GM18907 (cell line): ENCODE measurements around the gene RAP1A.
"Not testable (repeated sequence)": the region's sequence is repeated elsewhere in the genome, so short reads cannot be mapped to it uniquely, and the experiment has no call there.

Experiments used
- ATAC-seq: cut with Tn5 transposase; IDR thresholded peaks from one replicate; pipeline ENCODE4 v1.9.1; 2021; ENCODE audit warnings: mild to moderate bottlenecking, moderate library complexity; ENCODE audit not compliant: unreplicated experiment

The RAP1A gene

GRCh38 chr1:111597426-111597825, 22.2 kb upstream of the RAP1A start:
- no peak for ATAC-seq

GRCh38 chr1:111598544-111598943, 21.0 kb upstream of the RAP1A start:
- ATAC-seq: no peak

DNA sequence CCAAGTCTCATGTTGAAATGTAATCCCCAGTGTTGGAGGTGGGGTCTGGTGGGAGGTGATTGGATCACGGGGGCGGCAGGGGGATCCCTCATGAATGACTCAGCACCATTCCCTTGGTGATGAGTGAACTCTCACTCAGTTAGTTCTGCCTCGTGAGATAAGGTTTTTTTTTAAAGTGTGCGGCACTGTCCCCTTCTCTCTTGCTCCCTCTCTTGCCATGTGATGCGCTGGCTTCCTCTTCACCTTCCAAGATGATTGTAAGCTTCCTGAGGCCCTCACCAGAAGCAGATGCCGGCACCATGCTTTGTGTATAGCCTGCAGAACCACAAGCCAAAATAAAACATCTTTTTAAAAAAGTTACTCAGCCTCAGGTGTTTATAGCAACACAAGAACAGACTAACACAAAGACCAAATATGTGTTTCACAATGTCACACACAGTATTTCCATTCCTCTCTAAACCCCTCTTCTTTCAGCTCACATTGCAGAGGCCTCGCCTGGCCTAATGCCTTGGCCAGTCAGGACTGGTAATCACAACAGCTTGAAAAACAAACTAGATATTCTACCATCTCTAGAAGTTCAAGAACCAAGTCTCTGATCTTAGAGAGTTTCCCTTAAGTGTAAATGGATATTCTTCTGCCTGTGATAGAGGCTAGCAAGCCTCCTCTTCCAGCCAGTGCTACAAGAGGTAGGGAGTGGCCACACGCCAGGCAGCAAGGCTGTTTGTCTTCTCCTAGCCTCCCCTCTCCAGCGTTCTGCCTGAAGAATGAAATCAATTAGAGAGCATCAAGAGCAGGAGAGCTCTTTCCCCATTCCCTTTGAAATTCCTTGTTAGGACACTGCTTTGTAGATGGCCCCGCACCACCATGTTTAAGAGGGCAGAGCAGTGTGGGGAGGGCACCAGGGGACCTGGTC, 19.6 kb upstream of the RAP1A start:
- ATAC-seq: peak; percentile 6

GRCh38 chr1:111600886-111601386, 18.7 kb upstream of the RAP1A start:
- ATAC-seq: peak; percentile 71

- no peak for ATAC-seq
Observed at GRCh38 chr1:111602302-111602701, 17.3 kb upstream of the RAP1A start.

GRCh38 chr1:111602974-111603373, 16.6 kb upstream of the RAP1A start:
- ATAC-seq: no peak

- peak; percentile 30 for ATAC-seq
Observed at GRCh38 chr1:111603979-111604378, 15.6 kb upstream of the RAP1A start.

DNA sequence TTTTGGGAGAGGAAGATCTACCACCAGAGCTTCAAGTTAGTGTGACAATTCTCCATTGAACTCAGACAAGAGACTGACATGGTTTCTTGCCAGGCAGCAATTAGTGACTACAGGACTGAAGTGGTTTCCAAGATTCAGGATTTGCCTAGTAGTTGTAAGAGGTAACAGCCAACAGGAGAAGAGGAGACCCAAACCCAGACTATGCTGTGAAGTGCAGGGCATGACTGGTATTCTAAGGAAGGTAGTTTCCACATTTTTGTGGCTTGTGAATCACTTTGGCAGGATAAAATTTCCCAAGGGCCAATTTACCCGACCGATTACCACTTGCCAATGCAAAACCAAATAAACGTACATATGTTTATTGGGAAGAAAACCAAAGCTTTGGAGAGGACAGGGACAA, 14.7 kb upstream of the RAP1A start:
- ATAC-seq: no peak

DNA sequence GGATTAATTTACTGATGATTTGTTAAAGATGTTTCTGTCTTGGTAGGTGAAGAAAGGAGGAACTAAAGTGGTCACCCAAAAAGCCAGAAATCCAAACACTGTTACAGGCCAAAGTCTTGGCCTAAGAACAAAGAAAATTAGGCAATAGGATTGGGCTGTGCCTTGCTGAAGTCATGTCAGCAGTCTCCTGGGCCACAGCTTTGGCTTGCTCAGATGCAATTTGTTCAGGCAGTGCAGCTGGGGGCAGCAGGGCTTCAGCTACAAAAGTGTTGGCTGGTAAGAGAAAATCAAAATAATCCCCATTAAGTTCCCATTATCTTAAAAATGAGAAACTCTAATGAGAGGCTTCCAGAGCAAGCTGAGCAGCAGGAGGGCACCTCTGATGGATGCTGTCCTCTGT, 14.0 kb upstream of the RAP1A start:
- ATAC-seq: no peak

DNA sequence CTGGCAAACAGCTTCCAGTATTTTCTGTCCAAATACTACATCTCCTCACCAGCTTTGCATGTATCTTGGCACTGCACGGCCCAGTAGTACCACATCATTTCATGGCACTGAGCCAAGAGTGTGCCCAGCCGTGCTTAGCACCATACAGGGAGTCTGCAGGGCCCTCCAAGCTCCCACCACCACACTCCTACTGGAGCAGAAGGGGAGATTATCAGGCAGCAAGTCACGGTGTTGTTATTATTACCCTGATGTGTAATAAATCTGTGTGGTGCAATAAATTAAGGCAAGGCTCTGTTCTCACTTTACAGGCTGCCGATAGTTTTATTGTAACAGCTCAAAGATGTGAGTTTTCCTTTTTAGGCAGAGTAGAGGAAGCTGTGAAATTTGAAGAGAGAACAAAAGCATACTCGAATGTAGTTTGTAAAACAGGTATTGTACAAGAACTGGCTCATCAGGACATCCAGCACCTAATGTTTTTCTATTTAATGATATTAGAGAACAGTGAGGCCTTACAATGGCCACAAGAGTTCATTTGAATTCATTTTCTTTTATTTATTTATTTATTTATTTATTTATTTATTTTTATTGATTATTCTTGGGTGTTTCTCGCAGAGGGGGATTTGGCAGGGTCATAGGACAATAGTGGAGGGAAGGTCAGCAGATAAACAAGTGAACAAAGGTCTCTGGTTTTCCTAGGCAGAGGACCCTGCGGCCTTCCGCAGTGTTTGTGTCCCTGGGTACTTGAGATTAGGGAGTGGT, 13.0 kb upstream of the RAP1A start:
- not testable (repeated sequence) for ATAC-seq

GRCh38 chr1:111608528-111608927, 11.1 kb upstream of the RAP1A start:
- ATAC-seq: not testable (repeated sequence)

DNA sequence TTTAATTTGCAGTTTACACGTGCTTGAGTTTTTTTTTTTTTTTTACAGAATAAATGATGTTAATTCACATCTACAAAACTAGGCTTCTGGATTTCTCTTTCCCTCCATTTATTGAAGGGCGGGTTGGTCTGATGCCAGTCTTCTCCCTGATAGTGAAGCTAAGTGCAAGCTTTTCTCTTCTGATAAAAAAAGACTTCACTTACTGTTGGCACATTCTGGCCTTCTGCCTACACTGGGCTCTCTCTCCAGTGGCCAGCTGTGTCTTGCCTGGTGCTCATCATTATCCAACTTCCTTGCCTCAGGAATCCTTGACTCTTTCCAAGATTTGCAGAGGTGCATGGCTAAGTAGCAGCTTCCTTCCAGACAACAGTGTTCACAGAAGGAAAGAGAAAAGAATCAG, 7.6 kb upstream of the RAP1A start:
- ATAC-seq: no peak

DNA sequence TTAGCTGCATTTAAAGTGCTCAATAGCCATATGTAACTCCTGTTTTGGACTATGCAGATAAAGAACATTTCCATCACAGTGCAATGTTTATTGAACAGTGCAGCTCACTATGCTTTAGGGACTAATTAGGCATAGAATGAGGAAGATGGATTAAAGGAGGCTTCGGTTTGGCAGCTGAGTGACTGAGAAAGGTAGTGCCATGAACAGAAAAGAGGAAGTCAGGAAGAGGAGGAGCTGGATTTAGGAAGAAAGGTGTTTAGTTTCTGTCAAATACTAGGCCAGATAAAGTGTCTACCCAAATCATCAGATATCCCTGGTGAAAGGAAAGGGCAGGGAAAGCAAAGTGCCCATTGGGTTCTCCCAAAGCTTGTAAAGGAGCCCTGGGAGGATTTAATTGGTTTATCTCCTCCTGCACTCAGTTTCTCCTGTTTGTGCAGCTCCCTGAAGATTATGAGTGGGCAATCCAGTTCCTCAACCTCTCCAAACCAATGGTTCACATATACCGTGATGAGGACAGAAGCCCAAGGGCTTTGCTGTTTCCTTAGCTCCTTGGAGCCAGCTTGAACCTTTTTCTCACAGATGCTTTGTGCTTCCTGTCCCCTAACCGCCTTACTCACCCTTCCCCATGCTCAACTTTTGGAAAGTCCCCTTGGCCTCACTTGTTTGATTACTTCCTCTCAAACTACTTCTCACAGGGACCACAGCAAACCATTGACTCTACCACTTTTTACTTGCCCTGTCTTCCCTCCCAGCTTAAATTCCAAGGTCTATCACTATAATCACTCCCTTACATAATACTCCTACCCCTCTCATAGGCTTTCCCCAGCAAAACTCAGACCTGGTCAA, 3.5 kb upstream of the RAP1A start:
- peak; percentile 52 for ATAC-seq

DNA sequence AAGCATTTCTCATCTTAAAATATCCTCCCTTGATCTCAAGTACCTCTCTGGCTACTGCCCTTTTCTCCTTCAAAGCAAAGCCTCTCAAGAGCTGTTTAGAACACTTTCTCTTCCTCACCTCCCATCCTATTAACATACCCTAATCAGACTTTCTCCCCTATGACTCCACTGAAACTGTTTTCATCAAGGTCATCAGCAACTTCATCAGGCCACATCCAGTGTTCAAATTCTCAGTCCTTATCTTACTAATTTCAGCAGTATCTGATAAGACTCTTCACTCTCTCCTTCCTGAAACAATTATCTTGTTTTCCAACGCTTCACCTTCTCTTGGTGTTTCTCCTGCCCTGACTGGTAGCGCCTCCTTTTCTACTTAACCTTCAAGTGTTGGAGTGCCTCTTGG, 1.5 kb upstream of the RAP1A start:
- no peak for ATAC-seq

- peak; percentile 10 for ATAC-seq
Observed at GRCh38 chr1:111618961-111619634, 491 bp upstream of the RAP1A start.

DNA sequence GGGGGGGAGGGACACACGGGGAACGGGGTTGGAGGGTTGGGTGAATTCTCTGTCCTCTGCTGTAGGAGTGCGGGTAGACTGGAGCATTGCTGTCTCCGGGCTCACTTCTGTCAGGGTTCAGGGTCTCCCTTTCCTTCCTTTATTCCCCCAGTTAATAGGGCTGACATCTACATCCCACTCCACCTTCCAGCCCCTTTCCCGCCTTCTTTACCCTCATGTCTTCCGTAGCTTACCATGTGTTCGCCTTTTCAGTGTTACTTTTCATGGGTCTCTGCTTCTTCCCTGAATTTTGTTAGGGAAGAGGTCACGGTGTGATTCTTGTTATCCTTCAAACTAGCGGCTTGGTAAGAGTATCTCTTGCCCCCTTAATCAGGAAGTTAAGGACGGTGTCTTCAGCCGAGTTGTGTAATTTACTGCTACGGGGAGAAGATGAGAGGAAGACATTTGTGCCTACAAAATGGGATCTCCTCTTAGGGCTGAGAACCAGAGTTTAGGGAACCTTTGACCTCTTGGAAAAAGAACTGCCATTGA, 917 bp downstream of the RAP1A start:
- ATAC-seq: no peak

- ATAC-seq: no peak
Observed at GRCh38 chr1:111621050-111621449, 1.5 kb downstream of the RAP1A start.

DNA sequence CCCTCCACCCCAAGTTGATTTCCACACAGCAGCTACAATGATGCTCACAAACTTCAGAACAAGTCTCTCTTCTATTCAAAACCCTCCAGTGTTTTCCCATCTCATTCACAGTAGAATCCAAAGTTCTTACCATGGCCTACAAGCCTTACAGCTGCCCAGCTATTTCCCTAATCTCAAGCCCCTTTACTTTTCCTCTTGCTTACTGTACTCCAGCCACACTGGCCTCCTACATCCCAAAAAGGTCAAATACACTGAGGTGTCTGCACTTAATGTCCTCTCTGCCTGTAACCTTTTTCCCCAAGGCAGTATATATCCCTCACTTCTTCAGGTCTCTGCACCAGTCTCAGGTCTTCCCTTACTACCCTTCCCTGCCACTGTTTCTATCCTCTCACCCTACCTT, 2.6 kb downstream of the RAP1A start:
- no peak for ATAC-seq

- ATAC-seq: peak; percentile 36
Observed at GRCh38 chr1:111624382-111624781, 4.8 kb downstream of the RAP1A start.

- ATAC-seq: no peak
Observed at GRCh38 chr1:111625276-111625675, 5.7 kb downstream of the RAP1A start.
